SK-N-SH treated with all-trans-retinoic acid at 6 μM for 48 hours (cell line): ENCODE results near the gene KLF6.

ENCODE experiments used
- ATAC-seq: fragments of 200-7000 bp; cut with Tn5 transposase; 3 replicates; pipeline ENCODE4 v1.9.1; 2020; ENCODE audit warnings: mild to moderate bottlenecking, moderate library complexity
- ARNTL ChIP-seq: fragments of 450-650 bp; formaldehyde crosslinking; IDR thresholded peaks from 2 replicates; pipeline ENCODE4 v1.5.0; 2020; ENCODE audit warnings: low read depth, mild to moderate bottlenecking, moderate library complexity, borderline replicate concordance
- BACH2 ChIP-seq: fragments of 250-450 bp; sonication (Bioruptor Pico); IDR thresholded peaks from 2 replicates; pipeline ENCODE4 v1.9.0; 2021; ENCODE audit warnings: mild to moderate bottlenecking, borderline replicate concordance
- CSDC2 ChIP-seq: fragments of 250-450 bp; sonication (Bioruptor Pico); IDR thresholded peaks from 2 replicates; pipeline ENCODE4 v1.5.0; 2020; ENCODE audit warnings: mild to moderate bottlenecking, moderate library complexity
- ESRRG ChIP-seq: fragments of 250-450 bp; sonication (Bioruptor Pico); IDR thresholded peaks from 2 replicates; pipeline ENCODE4 v1.6.1; 2021; ENCODE audit warnings: mild to moderate bottlenecking
- GLIS3 ChIP-seq: fragments of 250-450 bp; sonication (Bioruptor Pico); IDR thresholded peaks from 2 replicates; pipeline ENCODE4 v1.5.0; 2020; ENCODE audit warnings: mild to moderate bottlenecking, moderate library complexity
- ISL1 ChIP-seq: fragments of 250-450 bp; sonication (Bioruptor Pico); IDR thresholded peaks from 2 replicates; pipeline ENCODE4 v2.1.2; 2022; ENCODE audit warnings: mild to moderate bottlenecking, moderate library complexity
- RARB ChIP-seq: fragments of 250-450 bp; sonication (Bioruptor Pico); IDR thresholded peaks from 2 replicates; pipeline ENCODE4 v1.8.0; 2021; ENCODE audit warnings: mild to moderate bottlenecking, moderate library complexity
- SNAI2 ChIP-seq: fragments of 250-450 bp; sonication (Bioruptor Pico); IDR thresholded peaks from 2 replicates; pipeline ENCODE4 v1.5.0; 2020; ENCODE audit warnings: mild to moderate bottlenecking, moderate library complexity
- TCF4 ChIP-seq: fragments of 250-450 bp; sonication (Bioruptor Pico); IDR thresholded peaks from 2 replicates; pipeline ENCODE4 v1.8.0; 2021; ENCODE audit warnings: mild to moderate bottlenecking, moderate library complexity, borderline replicate concordance
- TOX ChIP-seq: fragments of 250-450 bp; sonication (Bioruptor Pico); IDR thresholded peaks from 2 replicates; pipeline ENCODE4 v1.8.0; 2021; ENCODE audit warnings: mild to moderate bottlenecking, moderate library complexity, borderline replicate concordance
- ZC3H10 ChIP-seq: fragments of 250-450 bp; sonication (Bioruptor Pico); IDR thresholded peaks from 2 replicates; pipeline ENCODE4 v1.5.1; 2021; ENCODE audit warnings: mild to moderate bottlenecking, moderate library complexity
- ZFP3 ChIP-seq: fragments of 250-450 bp; sonication (Bioruptor Pico); IDR thresholded peaks from 2 replicates; pipeline ENCODE4 v1.5.0; 2020; ENCODE audit warnings: mild to moderate bottlenecking, moderate library complexity
- ZFP30 ChIP-seq: fragments of 450-650 bp; formaldehyde crosslinking; IDR thresholded peaks from 2 replicates; pipeline ENCODE4 v1.5.0; 2022; ENCODE audit warnings: mild to moderate bottlenecking, moderate library complexity
- ZNF70 ChIP-seq: fragments of 450-650 bp; formaldehyde crosslinking; IDR thresholded peaks from 2 replicates; pipeline ENCODE4 v1.5.0; 2020; ENCODE audit warnings: mild to moderate bottlenecking, moderate library complexity
- ZNF8 ChIP-seq: fragments of 450-650 bp; formaldehyde crosslinking; IDR thresholded peaks from 2 replicates; pipeline ENCODE4 v1.5.0; 2020; ENCODE audit warnings: mild to moderate bottlenecking, moderate library complexity
- TF ChIP-seq, protein P1 (sequence below): fragments of 250-450 bp; sonication (Bioruptor Pico); IDR thresholded peaks from 2 replicates; pipeline ENCODE4 v1.5.0; 2020; ENCODE audit warnings: mild to moderate bottlenecking, moderate library complexity
- TF ChIP-seq, protein P2 (sequence below): fragments of 250-450 bp; sonication (Bioruptor Pico); IDR thresholded peaks from 2 replicates; pipeline ENCODE4 v1.8.0; 2020; ENCODE audit warnings: mild to moderate bottlenecking, moderate library complexity, borderline replicate concordance
- TF ChIP-seq, protein P3 (sequence below): fragments of 250-450 bp; sonication (Bioruptor Pico); IDR thresholded peaks from 2 replicates; pipeline ENCODE4 v1.5.1; 2021; ENCODE audit warnings: mild to moderate bottlenecking, moderate library complexity
- TF ChIP-seq, protein P4 (sequence below): fragments of 250-450 bp; sonication (Bioruptor Pico); IDR thresholded peaks from 2 replicates; pipeline ENCODE4 v1.5.1; 2020; ENCODE audit warnings: low read depth, mild to moderate bottlenecking, moderate library complexity

The KLF6 gene

DNA sequence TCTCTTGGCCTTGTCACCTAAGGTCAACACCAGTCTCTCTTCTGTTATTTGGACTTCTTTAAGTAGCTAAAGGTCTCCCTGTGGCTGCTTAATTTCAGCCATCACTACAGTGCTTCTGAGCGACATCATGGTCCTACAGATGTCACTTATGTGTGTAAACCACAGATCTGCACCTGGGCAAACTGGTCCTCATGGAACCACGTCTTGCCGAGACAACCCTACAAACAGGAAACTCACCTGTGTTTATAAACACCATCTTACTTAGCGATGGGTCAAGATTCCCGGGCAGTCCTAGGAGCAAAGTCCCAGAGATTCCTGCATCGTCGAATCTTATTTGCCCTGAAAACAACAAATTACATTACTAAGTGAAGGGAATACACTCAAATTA is 27.8 kb downstream of the KLF6 start (continued):
- TF ChIP-seq, protein P1, sequence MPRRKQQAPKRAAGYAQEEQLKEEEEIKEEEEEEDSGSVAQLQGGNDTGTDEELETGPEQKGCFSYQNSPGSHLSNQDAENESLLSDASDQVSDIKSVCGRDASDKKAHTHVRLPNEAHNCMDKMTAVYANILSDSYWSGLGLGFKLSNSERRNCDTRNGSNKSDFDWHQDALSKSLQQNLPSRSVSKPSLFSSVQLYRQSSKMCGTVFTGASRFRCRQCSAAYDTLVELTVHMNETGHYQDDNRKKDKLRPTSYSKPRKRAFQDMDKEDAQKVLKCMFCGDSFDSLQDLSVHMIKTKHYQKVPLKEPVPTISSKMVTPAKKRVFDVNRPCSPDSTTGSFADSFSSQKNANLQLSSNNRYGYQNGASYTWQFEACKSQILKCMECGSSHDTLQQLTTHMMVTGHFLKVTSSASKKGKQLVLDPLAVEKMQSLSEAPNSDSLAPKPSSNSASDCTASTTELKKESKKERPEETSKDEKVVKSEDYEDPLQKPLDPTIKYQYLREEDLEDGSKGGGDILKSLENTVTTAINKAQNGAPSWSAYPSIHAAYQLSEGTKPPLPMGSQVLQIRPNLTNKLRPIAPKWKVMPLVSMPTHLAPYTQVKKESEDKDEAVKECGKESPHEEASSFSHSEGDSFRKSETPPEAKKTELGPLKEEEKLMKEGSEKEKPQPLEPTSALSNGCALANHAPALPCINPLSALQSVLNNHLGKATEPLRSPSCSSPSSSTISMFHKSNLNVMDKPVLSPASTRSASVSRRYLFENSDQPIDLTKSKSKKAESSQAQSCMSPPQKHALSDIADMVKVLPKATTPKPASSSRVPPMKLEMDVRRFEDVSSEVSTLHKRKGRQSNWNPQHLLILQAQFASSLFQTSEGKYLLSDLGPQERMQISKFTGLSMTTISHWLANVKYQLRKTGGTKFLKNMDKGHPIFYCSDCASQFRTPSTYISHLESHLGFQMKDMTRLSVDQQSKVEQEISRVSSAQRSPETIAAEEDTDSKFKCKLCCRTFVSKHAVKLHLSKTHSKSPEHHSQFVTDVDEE (CRISPR knock-in tag) = no peak
- no peak for TF ChIP-seq ZFP3 (CRISPR knock-in tag)
- no peak for TF ChIP-seq ZC3H10 (CRISPR knock-in tag)

DNA sequence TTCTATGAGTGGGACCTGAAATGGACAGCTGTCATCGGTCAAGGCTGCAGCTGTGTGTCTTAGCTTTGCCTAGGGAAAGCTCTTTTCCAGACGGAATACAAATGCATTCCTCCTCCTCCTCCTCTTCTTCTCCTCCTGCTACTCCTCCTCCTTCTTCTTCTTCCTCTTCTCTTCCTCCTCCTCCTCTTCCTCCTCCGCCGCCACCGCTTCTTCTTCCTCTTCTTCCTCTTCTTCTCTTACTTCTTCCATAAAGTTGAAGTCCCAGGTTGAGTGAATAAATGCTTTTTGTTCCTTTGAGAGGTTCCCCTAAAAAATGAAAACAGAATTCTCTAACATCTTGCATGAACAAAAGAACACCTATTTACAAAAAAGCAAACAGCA is 28.7 kb downstream of the KLF6 start:
- no peak for ATAC-seq
- TF ChIP-seq SNAI2 (CRISPR knock-in tag) = no peak
- no peak for TF ChIP-seq RARB (CRISPR knock-in tag)
- no peak for TF ChIP-seq ESRRG
- TF ChIP-seq, protein P2, sequence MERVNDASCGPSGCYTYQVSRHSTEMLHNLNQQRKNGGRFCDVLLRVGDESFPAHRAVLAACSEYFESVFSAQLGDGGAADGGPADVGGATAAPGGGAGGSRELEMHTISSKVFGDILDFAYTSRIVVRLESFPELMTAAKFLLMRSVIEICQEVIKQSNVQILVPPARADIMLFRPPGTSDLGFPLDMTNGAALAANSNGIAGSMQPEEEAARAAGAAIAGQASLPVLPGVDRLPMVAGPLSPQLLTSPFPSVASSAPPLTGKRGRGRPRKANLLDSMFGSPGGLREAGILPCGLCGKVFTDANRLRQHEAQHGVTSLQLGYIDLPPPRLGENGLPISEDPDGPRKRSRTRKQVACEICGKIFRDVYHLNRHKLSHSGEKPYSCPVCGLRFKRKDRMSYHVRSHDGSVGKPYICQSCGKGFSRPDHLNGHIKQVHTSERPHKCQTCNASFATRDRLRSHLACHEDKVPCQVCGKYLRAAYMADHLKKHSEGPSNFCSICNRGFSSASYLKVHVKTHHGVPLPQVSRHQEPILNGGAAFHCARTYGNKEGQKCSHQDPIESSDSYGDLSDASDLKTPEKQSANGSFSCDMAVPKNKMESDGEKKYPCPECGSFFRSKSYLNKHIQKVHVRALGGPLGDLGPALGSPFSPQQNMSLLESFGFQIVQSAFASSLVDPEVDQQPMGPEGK (CRISPR knock-in tag) = no peak
- TF ChIP-seq ZNF8 = no peak
- TF ChIP-seq ZFP30 (CRISPR knock-in tag) = no peak
- TF ChIP-seq, protein P3, sequence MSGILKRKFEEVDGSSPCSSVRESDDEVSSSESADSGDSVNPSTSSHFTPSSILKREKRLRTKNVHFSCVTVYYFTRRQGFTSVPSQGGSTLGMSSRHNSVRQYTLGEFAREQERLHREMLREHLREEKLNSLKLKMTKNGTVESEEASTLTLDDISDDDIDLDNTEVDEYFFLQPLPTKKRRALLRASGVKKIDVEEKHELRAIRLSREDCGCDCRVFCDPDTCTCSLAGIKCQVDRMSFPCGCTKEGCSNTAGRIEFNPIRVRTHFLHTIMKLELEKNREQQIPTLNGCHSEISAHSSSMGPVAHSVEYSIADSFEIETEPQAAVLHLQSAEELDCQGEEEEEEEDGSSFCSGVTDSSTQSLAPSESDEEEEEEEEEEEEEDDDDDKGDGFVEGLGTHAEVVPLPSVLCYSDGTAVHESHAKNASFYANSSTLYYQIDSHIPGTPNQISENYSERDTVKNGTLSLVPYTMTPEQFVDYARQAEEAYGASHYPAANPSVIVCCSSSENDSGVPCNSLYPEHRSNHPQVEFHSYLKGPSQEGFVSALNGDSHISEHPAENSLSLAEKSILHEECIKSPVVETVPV (CRISPR knock-in tag) = no peak

DNA sequence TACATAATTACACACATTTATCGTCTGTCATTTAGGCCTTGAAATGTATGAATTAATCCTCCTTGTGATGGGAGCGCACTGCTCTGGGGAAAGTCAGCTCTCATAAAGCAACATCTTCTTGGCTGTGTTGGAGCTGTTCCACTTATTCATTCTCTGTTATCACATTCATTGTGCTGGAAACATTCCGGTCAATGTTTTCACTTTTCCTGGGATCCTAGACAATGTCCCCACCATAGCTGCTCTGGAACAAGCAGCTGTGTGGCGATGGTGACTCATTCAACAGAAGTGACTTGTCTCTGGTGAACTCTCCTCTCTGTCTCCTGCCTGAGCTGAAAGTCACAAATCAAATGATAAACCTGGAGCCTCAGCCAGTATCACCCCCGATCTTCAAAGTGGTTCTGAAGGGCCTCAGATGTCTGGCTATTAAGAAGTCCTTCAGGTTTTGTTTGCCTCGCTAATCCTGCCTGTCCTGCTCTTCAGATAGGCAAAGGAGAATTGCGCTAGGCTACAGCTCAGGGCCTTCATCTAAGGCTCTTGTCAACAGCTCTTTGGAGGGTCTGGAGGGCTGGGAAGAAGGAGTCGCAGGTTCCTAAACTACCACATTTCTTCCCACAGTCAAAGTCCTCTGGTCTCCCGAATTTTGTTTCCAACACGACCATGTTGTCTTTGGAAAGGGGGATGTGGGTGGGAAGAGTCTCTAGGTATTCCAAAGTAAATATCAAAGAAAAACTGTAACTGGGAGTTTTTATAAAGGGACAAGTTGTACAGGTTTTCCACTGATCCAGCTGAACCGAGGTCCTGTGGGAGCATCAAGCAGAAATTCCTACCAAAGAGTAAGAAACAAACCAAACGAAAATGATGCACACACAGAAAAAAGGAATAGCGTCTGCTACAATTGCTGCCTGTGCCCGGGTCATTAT is 29.3 kb downstream of the KLF6 start:
- peak; percentile 62 for ATAC-seq
- TF ChIP-seq BACH2 (CRISPR knock-in tag) = no peak
- no peak for TF ChIP-seq ZNF70 (CRISPR knock-in tag)
- TF ChIP-seq ARNTL (CRISPR knock-in tag) = no peak
- TF ChIP-seq TOX = no peak
- no peak for TF ChIP-seq CSDC2 (CRISPR knock-in tag)
- peak; percentile 21 for TF ChIP-seq ISL1 (CRISPR knock-in tag)
- TF ChIP-seq, protein P4, sequence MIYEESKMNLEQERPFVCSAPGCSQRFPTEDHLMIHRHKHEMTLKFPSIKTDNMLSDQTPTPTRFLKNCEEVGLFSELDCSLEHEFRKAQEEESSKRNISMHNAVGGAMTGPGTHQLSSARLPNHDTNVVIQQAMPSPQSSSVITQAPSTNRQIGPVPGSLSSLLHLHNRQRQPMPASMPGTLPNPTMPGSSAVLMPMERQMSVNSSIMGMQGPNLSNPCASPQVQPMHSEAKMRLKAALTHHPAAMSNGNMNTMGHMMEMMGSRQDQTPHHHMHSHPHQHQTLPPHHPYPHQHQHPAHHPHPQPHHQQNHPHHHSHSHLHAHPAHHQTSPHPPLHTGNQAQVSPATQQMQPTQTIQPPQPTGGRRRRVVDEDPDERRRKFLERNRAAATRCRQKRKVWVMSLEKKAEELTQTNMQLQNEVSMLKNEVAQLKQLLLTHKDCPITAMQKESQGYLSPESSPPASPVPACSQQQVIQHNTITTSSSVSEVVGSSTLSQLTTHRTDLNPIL (CRISPR knock-in tag) = no peak
- TF ChIP-seq, protein P2 (CRISPR knock-in tag) = no peak

DNA sequence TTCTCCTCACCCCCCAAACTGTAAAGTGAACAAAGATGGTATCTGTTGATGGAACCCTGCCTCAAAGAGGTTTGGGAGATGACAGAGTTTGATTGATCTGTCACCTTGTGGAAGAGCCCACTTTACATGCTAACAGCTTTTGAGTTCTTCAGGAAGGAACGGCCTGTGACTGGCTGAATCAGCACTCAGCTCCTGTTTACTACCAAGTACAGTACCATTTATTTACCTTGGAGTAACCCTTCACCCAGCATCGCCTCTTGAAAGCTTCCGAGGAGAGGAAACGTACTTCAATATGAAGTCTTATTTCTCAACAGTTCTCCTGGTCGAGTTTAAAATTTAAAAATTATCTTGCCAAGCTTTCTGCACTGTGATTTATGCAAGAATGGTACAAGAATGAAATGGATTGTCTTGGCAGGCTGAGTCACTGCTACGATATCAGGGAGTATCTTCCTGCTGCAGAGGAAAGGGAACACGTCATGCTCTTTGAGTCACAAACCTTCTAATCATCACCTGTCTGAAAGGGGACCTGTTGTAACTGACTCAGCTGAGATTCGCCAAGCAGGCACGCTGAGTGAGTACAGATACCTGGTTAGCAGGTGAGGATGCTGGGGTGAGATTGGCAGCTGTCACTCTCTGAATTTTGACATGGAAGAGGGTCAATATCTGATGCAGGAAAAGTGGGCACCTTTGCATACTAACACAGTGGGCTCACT is 30.1 kb downstream of the KLF6 start:
- TF ChIP-seq RARB (CRISPR knock-in tag) = peak; percentile 25; the same call in 1 of the 2 replicates
- TF ChIP-seq ISL1 (CRISPR knock-in tag) = peak; percentile 77
- TF ChIP-seq GLIS3 = no peak
- TF ChIP-seq TCF4 = no peak
- TF ChIP-seq, protein P2 (CRISPR knock-in tag) = 0 out of 2 replicates have a peak, but pooled peaks have one; percentile 11
- TF ChIP-seq TOX = peak; percentile 87
- TF ChIP-seq, all 23 proteins: peak for 4
- peak; percentile 79 for ATAC-seq
